ENCODE data around the gene RPS21. TPM values are rescaled to one million over a fixed set of nuclear protein-coding genes. Genes with fewer than 3 reads are reported as not detected.

RPS21 gene
- total and polyA plus RNA-seq, 2 of the 13 experiments (the other 11 are each of a cell fraction or from before 2014, with no cell fraction given) = 2,647 to 11,063 TPM

GRCh38 chr20:62388839-62389600 is 2.1 kb downstream of the RPS21 start:
- ATAC-seq (no peak), FAIRE-seq (peak; percentile 34), DNase-seq (ENCODE audit: low spot score) (no peak)
- BruUV-seq (replicated peaks) = no TSS peak
- Histone ChIP-seq H3K36me3 (replicated peaks in 1 of 2; ENCODE audit: control insufficient read depth in 1 of 2, insufficient read depth in 2 of 2, low read length in 2 of 2) (peaks cover 19 to 42% of the 10 kb centered on the region in 2 experiments), H3K4me3 (replicated peaks in 1 of 3; ENCODE audit: insufficient read depth in 1 of 3, low read depth in 2 of 3, low read length in 3 of 3) (no peak overlapping the region; a peak in 1 of 6 replicates), H3K4me2 (ENCODE audit: low read depth, low read length) (peak overlapping the region; percentile 97), H3K9me3 (ENCODE audit: low read length) (no peaks in the 10 kb centered on the region), H3K79me2 (ENCODE audit: insufficient read depth, low read length) (peaks cover 40% of the 10 kb centered on the region), H3K27ac (ENCODE audit: extremely low read length, insufficient read depth, low read length) (peak overlapping the region; percentile 0), H2AFZ (ENCODE audit: low read length) (no peak overlapping the region), H3K9ac (ENCODE audit: insufficient read depth, low read depth, low read length) (0 out of 2 replicates have a peak overlapping the region, but pooled peaks have one; percentile 1), H4K20me1 (ENCODE audit: insufficient read depth, low read length) (peaks cover 15% of the 10 kb centered on the region), H3K4me1 (ENCODE audit: insufficient read depth, low read length) (peaks cover 29% of the 10 kb centered on the region), H3K27me3 (ENCODE audit: control insufficient read depth in 1 of 2, insufficient read depth in 2 of 2, low read length in 2 of 2) (no peaks in the 10 kb centered on the region; a peak in 2 of 5 replicates)
- intact Hi-C loops (cut with micrococcal nuclease; ENCODE audit: unreplicated experiment) (no loop called here), in situ Hi-C loops (cut with HindIII; ENCODE audit: extremely low pct_ligation_motif_present, low pct_unique_long_range_greater_than_20kb) (no loop called here)
- CTCF ChIA-PET (ENCODE audit: low intra/inter-chr PET ratio, low total read pairs) = no interaction called here
- POLR2A ChIA-PET = interaction anchor here (1.1 to 4.5 kb wide), 3 partner anchors 13 to 22 kb away, joined by 3 to 31 read pairs (median 6); no protein-coding TSS in a partner anchor
- WGBS (ENCODE audit: low lambda C conversion rate) = 95% methylated on average over 11 of the region's 11 CpGs
- no peak for TF ChIP-seq ZNF703 (CRISPR knock-in tag; IDR thresholded peaks at IDR 0.05; ENCODE audit: borderline replicate concordance)
- TF ChIP-seq ZC3H13 (CRISPR knock-in tag; IDR thresholded peaks at IDR 0.05) = peak; percentile 88; the same call in 1 of the 2 replicates
- TF ChIP-seq FOSL1 (CRISPR knock-in tag; IDR thresholded peaks at IDR 0.05; ENCODE audit: borderline replicate concordance) = 0 out of 2 replicates have a peak, but pooled peaks have one; percentile 10
- TF ChIP-seq ZFP41 (CRISPR knock-in tag; IDR thresholded peaks at IDR 0.05; ENCODE audit: borderline replicate concordance) = no peak
- no peak for TF ChIP-seq CHD4 (IDR thresholded peaks at IDR 0.05; ENCODE audit: borderline replicate concordance, low read length)
- 0 out of 2 replicates have a peak, but pooled peaks have one; percentile 30 for TF ChIP-seq CCDC6 (CRISPR knock-in tag; IDR thresholded peaks at IDR 0.05)
- no peak for TF ChIP-seq ZNF530 (CRISPR knock-in tag; IDR thresholded peaks at IDR 0.05; ENCODE audit: low read depth)
- TF ChIP-seq TAF1 (CRISPR knock-in tag; IDR thresholded peaks at IDR 0.05) = no peak
- no peak for TF ChIP-seq JUN (CRISPR knock-in tag; IDR thresholded peaks at IDR 0.05)
- no peak for TF ChIP-seq NFYB (CRISPR knock-in tag; IDR thresholded peaks at IDR 0.05)
- TF ChIP-seq GABPA (IDR thresholded peaks at IDR 0.05; ENCODE audit: low read depth, low read length) = no peak
- 0 out of 2 replicates have a peak, but pooled peaks have one; percentile 14 for TF ChIP-seq GABPA (CRISPR knock-in tag; IDR thresholded peaks at IDR 0.05; ENCODE audit: low read depth)
- TF ChIP-seq HDAC2 (CRISPR knock-in tag; IDR thresholded peaks at IDR 0.05) = no peak
- no peak for TF ChIP-seq PAXIP1 (CRISPR knock-in tag; conservative IDR thresholded peaks at IDR 0.05)
- TF ChIP-seq MED13 (CRISPR knock-in tag; IDR thresholded peaks at IDR 0.05) = 0 out of 2 replicates have a peak, but pooled peaks have one; percentile 27
- TF ChIP-seq ZNF18 (CRISPR knock-in tag; IDR thresholded peaks at IDR 0.05; ENCODE audit: insufficient replicate concordance) = no peak
- peak; percentile 26 to 29; a peak in 3 of 4 replicates for TF ChIP-seq POLR2A (IDR thresholded peaks at IDR 0.05; ENCODE audit: insufficient read depth in 1 of 2, low read depth in 2 of 2, low read length in 2 of 2)
- TF ChIP-seq XBP1 (CRISPR knock-in tag; IDR thresholded peaks at IDR 0.05) = no peak
- TF ChIP-seq RARG (CRISPR knock-in tag; IDR thresholded peaks at IDR 0.05; ENCODE audit: low read depth) = no peak
- no peak for TF ChIP-seq PITX1 (CRISPR knock-in tag; IDR thresholded peaks at IDR 0.05)
- TF ChIP-seq HOXA7 (CRISPR knock-in tag; IDR thresholded peaks at IDR 0.05) = no peak

All from HepG2 (cell line).